IPS DF 6.9 (cell line): ENCODE results near the gene PKD1L1.

Experiments
- DNase-seq: peaks from one replicate; pipeline ENCODE4 v3.0.0-alpha.2; 2013; ENCODE audit warnings: low read depth, low spot score
- H3K27ac ChIP-seq: one replicate; pipeline ENCODE4 v1.5.1; 2013; ENCODE audit warnings: low read length, control low read depth
- H3K27me3 ChIP-seq: 2 replicates; pipeline ENCODE4 v1.6.1; 2013; ENCODE audit warnings: mild to moderate bottlenecking, low read length; ENCODE audit not compliant: control insufficient read depth, insufficient read depth
- H3K36me3 ChIP-seq: 2 replicates; pipeline ENCODE4 v1.6.1; 2013; ENCODE audit warnings: low read length; ENCODE audit not compliant: control insufficient read depth, insufficient read depth
- H3K4me1 ChIP-seq: 2 replicates; pipeline ENCODE4 v1.6.1; 2013; ENCODE audit warnings: low read length; ENCODE audit not compliant: control insufficient read depth, insufficient read depth
- H3K4me3 ChIP-seq: 2 replicates; pipeline ENCODE4 v1.5.1; 2013; ENCODE audit warnings: mild to moderate bottlenecking, low read length
- H3K9me3 ChIP-seq: 2 replicates; pipeline ENCODE4 v1.6.1; 2013; ENCODE audit warnings: low read length, inconsistent platforms; ENCODE audit not compliant: control insufficient read depth, insufficient read depth
- WGBS: extraction: QIAGEN DNeasy Blood & Tissue Kit; methylation state at CpG from one replicate; pipeline ENCODE4 v1.1.7; 2013; ENCODE audit warnings: mixed read lengths, missing lambda C conversion rate; ENCODE audit not compliant: insufficient read length, insufficient coverage; 5-methylcytosine and 5-hydroxymethylcytosine counted together

The PKD1L1 gene

DNA sequence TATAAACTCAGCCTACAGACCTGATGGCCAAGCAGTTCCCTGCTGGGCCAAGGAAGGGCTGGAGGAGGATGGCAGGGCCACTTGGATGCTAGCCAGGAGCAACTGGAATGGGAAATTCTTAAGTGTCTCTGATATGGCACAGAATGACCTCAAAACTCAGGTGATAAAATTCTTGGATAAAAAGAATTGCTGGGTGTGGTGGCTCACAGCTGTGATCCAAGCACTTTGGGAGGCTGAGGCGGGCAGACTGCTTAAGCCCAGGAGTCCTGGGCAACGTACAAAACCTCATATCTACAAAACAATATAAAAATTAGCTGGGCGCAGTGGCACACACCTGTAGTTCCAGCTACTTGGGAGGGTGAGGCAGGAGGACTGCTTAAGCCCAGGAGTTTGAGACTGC lies 14.0 kb upstream of the PKD1L1 start:
- no peaks in the 10 kb centered on the region for H3K9me3 ChIP-seq
- no peaks in the 10 kb centered on the region for H3K4me1 ChIP-seq
- H3K4me3 ChIP-seq = no peak overlapping the region
- H3K27ac ChIP-seq = no peak overlapping the region
- DNase-seq = no peak
- H3K36me3 ChIP-seq = peaks cover 30% of the 10 kb centered on the region
- no CpG with 5 or more reads among the region's 3 CpGs for WGBS
- H3K27me3 ChIP-seq = no peaks in the 10 kb centered on the region

DNA sequence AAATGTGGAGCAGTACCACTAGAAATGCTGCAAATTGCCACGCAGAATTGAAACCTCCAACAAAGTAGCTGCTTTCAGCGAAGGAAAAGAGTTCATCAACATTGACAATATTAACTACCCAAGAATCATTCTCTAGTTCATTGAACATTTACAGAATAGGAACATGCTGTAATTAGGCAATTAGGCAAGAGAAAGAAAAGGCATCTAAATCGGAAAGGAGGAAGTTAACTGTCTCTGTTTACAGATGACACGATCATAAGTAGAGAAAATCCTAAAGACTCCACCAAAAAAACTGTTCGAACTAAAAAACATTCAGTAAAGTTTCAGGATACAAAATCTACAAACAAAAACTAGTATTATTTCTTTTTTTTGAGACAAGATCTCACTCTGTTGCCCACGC lies 8.9 kb upstream of the PKD1L1 start:
- WGBS = no CpG with 5 or more reads among the region's 6 CpGs
- Histone ChIP-seq H3K27ac (no peak overlapping the region), H3K27me3 (no peaks in the 10 kb centered on the region), H3K4me1 (no peaks in the 10 kb centered on the region), H3K36me3 (peaks cover 2% of the 10 kb centered on the region; the same call in 1 of the 2 replicates), H3K9me3 (no peaks in the 10 kb centered on the region), H3K4me3 (no peak overlapping the region)
- DNase-seq = no peak

DNA sequence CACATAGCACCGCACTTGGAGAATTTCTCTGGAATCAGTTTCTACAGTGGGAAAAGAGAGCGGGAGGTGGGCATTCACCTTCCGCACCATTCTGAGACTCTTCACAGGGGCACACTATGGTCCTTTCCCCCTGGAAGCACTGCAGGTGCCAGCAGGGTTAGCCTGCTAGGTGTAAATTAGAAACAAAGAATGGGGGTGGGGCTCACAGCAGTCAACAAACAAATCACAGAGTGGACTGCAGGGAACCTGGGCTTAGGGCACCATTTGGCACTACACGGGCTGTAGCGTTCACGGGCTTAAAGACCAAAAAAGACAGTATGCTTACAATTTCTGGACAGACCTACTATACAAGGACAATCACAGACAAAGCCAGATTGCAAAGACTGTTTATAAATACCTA lies 8.0 kb upstream of the PKD1L1 start:
- Histone ChIP-seq H3K9me3 (no peaks in the 10 kb centered on the region), H3K27me3 (no peaks in the 10 kb centered on the region), H3K4me3 (no peak overlapping the region), H3K27ac (no peak overlapping the region), H3K36me3 (no peaks in the 10 kb centered on the region; the same call in 1 of the 2 replicates), H3K4me1 (no peaks in the 10 kb centered on the region)
- WGBS = no CpG with 5 or more reads among the region's 6 CpGs
- no peak for DNase-seq

DNA sequence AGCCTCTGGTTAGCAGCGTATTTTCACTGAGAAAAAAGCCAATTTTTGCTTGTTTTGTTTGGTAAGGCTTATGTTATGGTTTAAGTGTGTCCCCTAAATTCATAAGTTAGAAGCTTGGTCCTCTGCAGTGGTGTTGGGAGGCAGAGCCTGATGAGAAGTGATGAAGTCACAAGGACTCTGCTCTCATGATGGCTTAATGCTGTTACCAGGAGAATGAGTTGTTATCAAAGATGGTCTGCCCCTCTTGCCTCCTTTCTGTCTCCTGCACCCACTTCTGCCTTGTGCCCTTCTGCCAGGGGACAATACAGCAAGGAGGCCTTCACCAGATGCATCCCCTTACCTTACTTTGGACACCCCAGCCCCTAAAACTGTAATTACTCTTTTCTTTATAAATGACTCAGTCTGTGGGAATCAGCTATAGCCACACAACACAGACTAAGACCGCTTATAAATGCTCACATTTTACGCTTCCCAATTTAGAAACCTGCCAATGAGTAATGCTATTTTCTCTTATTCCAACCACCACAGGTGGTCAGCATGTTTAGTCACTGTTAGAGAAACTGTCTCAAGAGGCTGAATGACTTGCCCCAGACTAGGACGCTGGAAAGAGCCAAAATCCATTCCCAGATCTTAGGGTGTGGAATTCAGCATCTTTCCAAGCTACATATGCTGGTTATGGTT lies 6.1 kb upstream of the PKD1L1 start:
- Histone ChIP-seq H3K9me3 (no peaks in the 10 kb centered on the region), H3K27ac (no peak overlapping the region), H3K36me3 (no peaks in the 10 kb centered on the region; the same call in 1 of the 2 replicates), H3K4me1 (no peaks in the 10 kb centered on the region), H3K4me3 (no peak overlapping the region), H3K27me3 (no peaks in the 10 kb centered on the region)
- DNase-seq = no peak
- no CpG with 5 or more reads among the region's 4 CpGs for WGBS

DNA sequence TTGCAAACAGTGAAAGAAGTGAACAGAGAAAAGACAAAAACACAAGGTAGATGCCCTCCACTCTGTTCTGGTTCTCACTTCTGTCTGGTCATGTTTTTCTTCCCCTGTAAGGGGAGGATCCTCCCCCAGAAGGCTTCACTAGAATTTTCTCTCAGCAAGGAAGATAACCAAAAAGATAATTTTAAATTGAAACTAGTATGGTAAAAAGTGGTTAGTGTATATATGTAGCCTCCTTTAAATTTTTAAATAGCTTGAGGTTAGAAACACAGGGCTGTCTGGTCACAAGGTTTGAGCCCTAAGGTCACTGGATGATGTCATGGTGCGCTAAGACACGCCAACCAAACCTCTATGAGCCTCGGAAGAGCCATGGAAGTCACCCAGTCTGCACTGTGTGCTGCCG lies 5.6 kb upstream of the PKD1L1 start:
- no peaks in the 10 kb centered on the region; the same call in 1 of the 2 replicates for H3K36me3 ChIP-seq
- no peaks in the 10 kb centered on the region for H3K9me3 ChIP-seq
- WGBS = no CpG with 5 or more reads among the region's 4 CpGs
- H3K4me3 ChIP-seq = no peak overlapping the region
- DNase-seq = no peak
- H3K27me3 ChIP-seq = no peaks in the 10 kb centered on the region
- H3K4me1 ChIP-seq = no peaks in the 10 kb centered on the region
- no peak overlapping the region for H3K27ac ChIP-seq

DNA sequence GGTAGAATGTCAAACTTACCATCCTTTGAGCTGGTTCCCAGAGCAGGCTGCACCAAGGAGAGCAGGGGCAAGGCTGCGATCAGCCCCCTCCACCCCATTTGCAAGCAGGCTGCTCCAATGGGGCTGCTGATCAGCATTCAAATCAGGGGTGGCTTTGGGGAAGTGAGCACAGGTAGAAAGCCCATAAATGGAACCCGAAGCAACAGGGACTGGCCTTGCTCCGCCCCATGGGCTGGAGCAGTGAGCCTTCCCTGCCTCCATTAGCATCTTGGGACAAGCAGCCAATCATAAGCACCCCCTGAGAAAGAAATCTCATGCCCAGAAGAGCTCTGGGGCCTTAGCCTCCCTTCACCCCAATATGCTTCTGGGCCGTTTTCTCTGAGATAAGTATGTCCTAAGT lies 4.0 kb upstream of the PKD1L1 start:
- Histone ChIP-seq H3K4me3 (no peak overlapping the region), H3K9me3 (no peaks in the 10 kb centered on the region), H3K36me3 (no peaks in the 10 kb centered on the region; the same call in 1 of the 2 replicates), H3K27me3 (no peaks in the 10 kb centered on the region), H3K4me1 (no peaks in the 10 kb centered on the region), H3K27ac (no peak overlapping the region)
- no CpG with 5 or more reads among the region's 4 CpGs for WGBS
- DNase-seq = no peak

DNA sequence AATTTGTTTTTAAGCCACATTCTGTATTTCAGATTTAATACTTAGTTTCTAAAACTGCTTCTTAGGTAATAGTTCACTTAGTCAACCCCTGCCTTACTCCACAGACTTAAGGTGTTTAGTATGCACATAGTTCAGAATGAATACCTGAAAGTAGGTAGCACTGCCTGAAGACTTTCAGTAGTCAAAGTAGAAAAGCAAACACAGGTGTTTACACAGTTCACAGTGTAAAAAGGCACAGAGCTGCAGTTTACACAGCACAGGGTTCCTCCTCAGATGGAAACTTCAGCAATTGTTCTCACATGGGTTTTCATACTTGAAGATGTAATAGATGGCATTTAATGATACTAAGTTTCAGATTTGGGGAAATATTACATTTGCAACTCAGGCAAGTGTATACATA lies 3.1 kb upstream of the PKD1L1 start:
- Histone ChIP-seq H3K4me1 (no peaks in the 10 kb centered on the region), H3K9me3 (no peaks in the 10 kb centered on the region), H3K4me3 (no peak overlapping the region), H3K27me3 (no peaks in the 10 kb centered on the region), H3K27ac (no peak overlapping the region), H3K36me3 (no peaks in the 10 kb centered on the region; the same call in 1 of the 2 replicates)
- no peak for DNase-seq

DNA sequence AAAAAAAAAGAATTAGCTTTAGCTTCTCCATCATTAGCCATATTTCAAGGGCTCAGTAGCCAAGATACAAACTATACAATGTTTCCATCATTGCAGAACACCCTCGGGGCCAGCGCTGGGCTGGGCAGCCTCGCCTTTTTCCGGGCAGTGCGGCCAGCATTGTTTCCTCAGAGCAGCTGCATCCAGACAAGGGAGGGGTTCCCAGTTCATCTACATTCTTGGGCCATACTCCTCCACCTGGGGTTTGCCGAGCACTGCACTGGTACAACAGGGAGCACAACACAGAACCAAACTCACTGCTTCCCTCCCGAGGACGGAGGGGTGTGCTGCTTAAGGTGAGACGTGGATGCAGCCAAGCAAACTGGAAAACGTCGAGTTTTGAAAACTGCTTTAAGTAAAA lies 2.4 kb upstream of the PKD1L1 start:
- no peaks in the 10 kb centered on the region; the same call in 1 of the 2 replicates for H3K36me3 ChIP-seq
- no peak overlapping the region for H3K4me3 ChIP-seq
- H3K9me3 ChIP-seq = no peaks in the 10 kb centered on the region
- H3K4me1 ChIP-seq = no peaks in the 10 kb centered on the region
- no peak overlapping the region for H3K27ac ChIP-seq
- DNase-seq = no peak
- no CpG with 5 or more reads among the region's 11 CpGs for WGBS
- H3K27me3 ChIP-seq = no peaks in the 10 kb centered on the region

DNA sequence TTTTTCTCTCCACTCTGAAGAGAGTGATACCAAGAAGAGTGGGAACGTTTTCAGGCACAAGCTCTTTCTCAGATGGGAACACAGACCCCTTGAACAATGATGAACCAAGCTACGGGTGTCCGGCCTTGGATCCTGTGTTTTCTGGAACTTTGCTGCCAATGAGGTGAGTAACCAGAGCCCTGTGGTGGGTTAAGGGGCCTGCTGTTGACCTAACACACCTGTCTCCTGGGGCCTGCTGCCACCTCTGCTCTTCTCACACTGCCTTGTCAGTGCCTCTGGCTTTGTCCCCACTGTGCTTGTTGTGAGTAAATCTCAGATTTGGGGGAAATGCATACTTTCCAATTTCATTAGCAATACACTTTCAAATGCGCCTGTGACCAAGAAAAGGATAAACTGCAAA lies 1.4 kb upstream of the PKD1L1 start:
- H3K4me1 ChIP-seq = no peaks in the 10 kb centered on the region
- H3K4me3 ChIP-seq = no peak overlapping the region
- H3K27me3 ChIP-seq = no peaks in the 10 kb centered on the region
- no peaks in the 10 kb centered on the region; the same call in 1 of the 2 replicates for H3K36me3 ChIP-seq
- no peak for DNase-seq
- no CpG with 5 or more reads among the region's 4 CpGs for WGBS
- H3K9me3 ChIP-seq = no peaks in the 10 kb centered on the region
- H3K27ac ChIP-seq = no peak overlapping the region

DNA sequence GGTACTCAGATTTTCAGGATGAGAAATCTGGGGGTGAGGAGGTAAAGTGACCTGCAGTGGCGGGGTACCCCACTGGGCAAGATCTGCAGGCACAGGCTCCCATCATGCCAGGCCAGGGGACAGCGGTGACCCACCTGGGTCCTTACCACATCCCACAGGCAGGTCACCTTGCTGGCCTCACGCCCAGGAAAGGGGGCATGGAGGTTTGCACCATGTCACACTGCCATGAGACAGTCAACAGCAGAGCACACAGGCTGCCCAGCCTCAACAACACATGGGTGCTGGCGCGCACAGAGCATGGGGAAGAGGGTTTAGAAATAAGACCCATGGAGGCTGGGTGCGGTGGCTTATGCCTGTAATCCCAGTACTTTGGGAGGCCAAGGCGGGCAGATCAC lies 914 bp downstream of the PKD1L1 start:
- no peak for DNase-seq
- Histone ChIP-seq H3K4me1 (no peaks in the 10 kb centered on the region), H3K9me3 (no peaks in the 10 kb centered on the region), H3K27ac (no peak overlapping the region), H3K4me3 (no peak overlapping the region), H3K36me3 (no peaks in the 10 kb centered on the region), H3K27me3 (no peaks in the 10 kb centered on the region)
- WGBS = no CpG with 5 or more reads among the region's 7 CpGs
